HG03378 (cell line): ENCODE measurements around the gene DEPDC1.
"Not testable (repeated sequence)": the region's sequence is repeated elsewhere in the genome, so short reads cannot be mapped to it uniquely, and the experiment has no call there.

Experiments
- ATAC-seq: cut with Tn5 transposase; IDR thresholded peaks from one replicate; pipeline ENCODE4 v1.9.1; 2021; ENCODE audit warnings: mild to moderate bottlenecking, moderate library complexity; ENCODE audit not compliant: unreplicated experiment

DEPDC1 gene

GRCh38 chr1:68479501-68479900 is 17.4 kb downstream of the DEPDC1 start:
- no peak for ATAC-seq

- ATAC-seq = no peak
These were observed 18.2 kb downstream of the DEPDC1 start for GRCh38 chr1:68478662-68479061.

- not testable (repeated sequence) for ATAC-seq
These were observed 20.3 kb downstream of the DEPDC1 start for GRCh38 chr1:68476626-68477025.

GRCh38 chr1:68473060-68473459 is 23.8 kb downstream of the DEPDC1 start:
- no peak for ATAC-seq

GRCh38 chr1:68470388-68470970 is 26.4 kb downstream of the DEPDC1 start:
- no peak for ATAC-seq

DNA sequence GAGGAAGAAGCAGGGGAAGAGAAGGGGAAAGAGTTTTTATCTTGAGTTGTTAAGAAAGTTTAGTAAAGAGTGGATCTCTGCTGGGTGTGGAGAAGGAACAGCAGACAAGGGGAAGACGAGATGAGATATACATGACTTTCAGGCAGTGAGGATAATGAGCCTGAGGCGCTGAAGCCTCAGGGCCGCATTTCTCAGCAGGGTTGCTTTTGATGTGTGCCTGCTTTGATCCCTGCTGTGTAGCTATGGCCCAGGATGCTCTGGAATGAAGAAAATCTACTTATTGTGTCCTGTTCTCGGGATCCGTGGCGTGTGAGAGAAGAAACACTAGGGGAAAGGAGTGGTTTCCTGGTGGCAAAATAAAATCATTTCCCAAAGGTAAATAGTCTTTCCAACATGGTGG is 32.0 kb downstream of the DEPDC1 start:
- ATAC-seq = no peak

DNA sequence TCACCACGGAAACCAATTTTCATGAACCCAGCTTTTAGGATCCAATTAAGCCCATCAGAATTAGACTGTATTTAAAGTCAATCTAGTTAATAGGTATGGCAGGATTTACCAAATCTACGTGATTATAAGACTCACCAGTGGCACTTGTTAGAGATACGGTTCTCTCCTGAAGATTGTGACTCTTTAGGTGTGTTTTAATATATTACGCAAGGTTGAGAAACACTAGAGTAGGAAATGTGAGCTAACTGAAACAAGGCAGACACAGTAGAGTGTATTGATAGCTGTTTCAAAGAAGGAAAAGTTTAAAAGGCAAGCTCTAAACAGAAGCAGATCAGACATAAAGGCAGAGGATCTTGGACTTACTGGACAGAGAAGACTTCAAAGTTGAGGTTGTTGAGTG is 35.9 kb downstream of the DEPDC1 start:
- no peak for ATAC-seq

DNA sequence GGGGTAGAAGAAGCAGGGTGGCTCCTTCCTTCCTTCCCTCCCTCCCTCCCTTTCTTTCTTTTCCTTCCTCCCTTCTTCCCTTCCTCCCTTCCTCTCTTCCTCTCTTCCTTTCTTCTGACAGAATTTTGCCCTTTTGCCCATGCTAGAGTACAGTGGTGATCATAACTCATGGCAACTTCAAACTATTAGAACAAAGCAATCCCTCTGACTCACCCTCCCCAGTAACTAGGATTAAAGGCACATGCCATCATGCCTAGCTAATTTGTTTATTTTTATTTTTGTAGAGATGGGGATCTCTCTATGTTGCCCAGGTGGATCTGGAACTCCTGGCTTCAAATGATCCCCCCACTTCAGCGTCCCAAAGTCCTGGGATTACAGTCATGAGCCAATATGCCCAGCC is 37.1 kb downstream of the DEPDC1 start:
- no peak for ATAC-seq

DNA sequence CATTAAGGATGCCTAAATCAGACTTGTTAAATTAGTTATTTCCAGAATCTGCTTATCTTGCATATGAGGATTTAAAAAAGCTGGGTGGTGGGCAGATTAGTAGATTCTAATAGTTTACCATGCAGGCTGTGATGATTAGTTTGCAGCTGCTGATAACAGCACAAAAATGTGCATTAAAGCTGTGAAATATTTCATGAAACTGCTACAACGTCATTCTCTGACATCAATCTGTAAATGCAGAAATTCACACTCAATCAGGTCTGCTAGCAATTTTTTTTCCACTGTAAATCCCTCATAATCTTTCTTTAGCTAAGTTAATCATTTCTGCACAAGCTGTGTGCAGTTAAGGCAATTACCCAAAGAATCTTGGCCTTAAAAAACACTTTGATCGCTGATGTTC is 37.8 kb downstream of the DEPDC1 start:
- ATAC-seq = no peak

DNA sequence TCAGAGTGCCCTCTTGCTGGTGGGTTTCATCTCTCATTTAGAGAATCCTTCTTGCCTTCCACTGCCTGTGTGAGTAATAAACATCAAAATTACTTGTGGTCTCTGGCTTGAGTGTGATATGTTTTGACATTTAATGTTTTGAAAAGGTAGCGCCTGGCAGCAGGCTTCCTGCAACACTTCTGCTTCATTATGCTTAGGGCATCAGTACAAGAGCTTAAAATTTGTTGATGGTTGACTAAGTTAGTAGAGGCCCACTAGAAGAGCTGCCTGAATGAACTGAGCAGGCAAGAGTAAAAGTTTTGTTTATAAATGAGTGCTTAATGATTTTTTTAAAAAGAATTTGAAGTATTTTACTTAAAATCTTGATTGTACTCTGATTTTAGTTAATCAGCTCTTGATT is 40.7 kb downstream of the DEPDC1 start:
- ATAC-seq = no peak

GRCh38 chr1:68454534-68454933 is 42.3 kb downstream of the DEPDC1 start:
- peak; percentile 53 for ATAC-seq

- no peak for ATAC-seq
These were observed 43.7 kb downstream of the DEPDC1 start for GRCh38 chr1:68453060-68453670.

- no peak for ATAC-seq
These were observed 47.0 kb downstream of the DEPDC1 start, which contains the start of gene RPE65 for GRCh38 chr1:68449901-68450300. Gene RPE65 (minus strand): TSS chr1:68449954. CDS start chr1:68449905, 49 bp downstream.

DNA sequence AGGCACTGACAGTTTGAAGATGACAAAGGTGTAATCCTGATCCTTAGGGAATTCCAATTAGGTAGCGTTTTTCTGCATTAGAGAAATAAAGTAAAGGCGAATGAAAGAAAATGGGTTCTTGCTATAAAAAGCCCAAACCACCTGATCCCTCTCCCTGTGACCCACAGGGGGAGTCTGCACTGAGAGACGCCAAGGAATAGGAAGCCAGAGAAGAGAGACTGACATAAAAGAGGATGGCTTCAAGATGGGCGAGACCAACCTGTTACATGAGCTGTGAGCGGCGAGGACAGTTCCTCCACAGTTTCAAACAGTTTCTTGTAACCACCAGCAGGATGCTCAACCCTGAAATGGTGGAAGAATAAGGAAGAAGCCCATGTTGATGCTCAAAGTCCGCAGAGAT is 48.5 kb downstream of the DEPDC1 start:
- no peak for ATAC-seq

- no peak for ATAC-seq
These were observed 51.2 kb downstream of the DEPDC1 start for GRCh38 chr1:68445709-68446108.

DNA sequence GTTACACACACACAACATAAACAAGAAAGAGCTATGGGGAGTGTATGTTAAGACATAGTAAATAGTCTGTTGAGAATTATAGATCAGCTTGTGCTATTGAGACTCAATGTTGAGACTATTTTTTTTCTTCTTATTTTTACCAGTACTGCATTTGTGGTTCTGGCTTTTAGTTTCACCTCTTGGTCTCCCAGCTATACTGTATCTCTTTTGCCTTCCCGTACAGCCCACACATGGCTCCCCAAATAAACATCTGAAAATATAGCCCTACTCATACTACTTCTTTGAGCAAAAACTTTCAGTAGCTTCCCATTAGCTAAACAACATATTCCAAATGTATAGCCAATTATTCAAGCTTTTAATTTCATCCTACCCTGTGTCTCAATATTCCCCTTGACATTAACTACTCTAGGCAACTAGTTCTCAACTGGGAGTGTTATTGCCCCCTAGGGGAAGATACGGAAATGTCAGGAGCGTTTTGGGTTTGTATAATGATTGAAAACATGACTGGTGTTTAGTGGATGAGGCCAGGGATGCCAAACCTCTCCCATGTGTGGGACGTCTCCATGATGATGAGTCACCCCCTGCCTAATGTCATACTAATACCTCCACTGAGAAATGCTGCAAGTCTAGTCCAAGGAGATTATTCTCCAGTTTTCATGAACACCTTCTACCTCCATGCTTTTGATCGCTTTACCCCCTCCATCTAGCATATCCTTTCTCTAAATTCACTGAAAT is 53.9 kb downstream of the DEPDC1 start:
- ATAC-seq = peak; percentile 88

- no peak for ATAC-seq
These were observed 54.9 kb downstream of the DEPDC1 start for GRCh38 chr1:68442006-68442405.

DNA sequence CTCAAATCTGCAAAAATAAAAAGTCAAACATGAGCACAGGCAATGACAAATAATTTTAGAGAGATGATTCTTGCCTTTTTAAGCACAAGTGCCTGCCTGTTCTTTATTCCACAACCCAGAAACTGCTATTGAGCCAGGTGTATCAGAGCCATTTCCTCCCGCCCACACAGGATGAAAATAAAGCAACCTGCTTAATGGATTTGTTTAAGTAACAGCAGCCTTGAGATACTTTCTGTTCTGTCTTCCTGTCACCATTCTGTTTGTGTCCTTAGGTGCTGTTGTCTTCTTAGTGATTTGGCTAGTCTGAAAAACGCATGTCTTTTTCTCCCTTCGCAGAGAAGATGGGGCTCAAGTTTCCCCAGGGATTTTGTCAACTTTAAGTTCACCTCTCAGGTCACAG is 58.6 kb downstream of the DEPDC1 start:
- peak; percentile 50 for ATAC-seq

DNA sequence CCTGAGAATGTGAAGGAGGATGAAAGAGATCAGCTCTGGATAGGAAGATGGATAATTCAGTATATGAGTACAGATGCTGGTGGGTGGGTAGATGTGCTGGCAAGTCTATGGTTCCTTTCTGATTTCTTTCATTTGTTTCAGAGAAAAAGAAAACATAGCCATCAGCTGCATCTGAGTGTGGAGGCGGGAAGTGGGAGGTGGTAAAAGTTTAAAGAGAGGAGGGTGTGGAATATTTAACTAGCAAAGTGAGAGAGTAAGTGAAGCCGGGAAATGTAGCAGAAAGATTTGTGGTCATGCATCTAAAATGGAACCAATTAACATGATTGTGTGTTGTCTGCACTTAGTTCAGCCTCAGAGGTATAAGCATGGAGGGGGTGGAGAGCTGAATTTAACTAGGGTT is 63.5 kb downstream of the DEPDC1 start:
- no peak for ATAC-seq

GRCh38 chr1:68431076-68431475 is 65.8 kb downstream of the DEPDC1 start:
- ATAC-seq = no peak

DNA sequence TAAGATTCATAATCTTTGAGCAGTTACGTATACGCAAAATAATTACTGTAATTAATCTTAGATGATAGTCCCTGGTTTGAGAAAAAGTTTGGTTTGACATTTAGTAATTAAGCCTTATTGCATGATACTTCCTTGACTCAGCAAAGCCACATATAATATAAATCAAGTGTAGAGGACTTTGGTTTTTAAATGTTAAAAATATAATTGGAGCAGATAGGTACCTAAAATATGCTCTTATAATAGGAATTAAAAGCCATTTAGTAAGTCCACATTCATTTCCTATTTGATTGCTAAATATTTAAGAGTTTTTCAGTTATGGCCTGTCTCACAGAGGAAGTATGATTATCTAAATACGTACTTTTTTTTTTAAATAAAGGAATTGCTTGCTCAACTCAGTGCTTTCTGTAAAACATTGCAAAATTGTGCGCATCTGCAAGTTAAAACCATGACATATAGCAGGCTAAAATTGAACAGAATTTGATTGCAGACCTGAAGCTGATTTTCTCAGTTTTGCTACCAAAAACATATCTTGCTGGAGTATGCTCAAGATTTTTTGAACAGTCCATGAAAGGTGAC is 67.6 kb downstream of the DEPDC1 start:
- ATAC-seq = no peak

- no peak for ATAC-seq
These were observed 70.3 kb downstream of the DEPDC1 start for GRCh38 chr1:68426594-68426993.
